Transverse colon (tissue), 4 donors: ENCODE measurements around the gene SLC5A7.

Experiments
- CTCF ChIP-seq, 5 experiments: fragments of 200-600 bp in 3 of 5; fragments of 450-650 bp in 2 of 5; sonication (generic) in 3 of 5; IDR thresholded peaks; 1 replicate in 2 of 5; 2 replicates in 3 of 5; pipeline ENCODE4 v1.5.1; 2016 to 2017; ENCODE audit warnings: antibody characterized with exemption in 5 of 5, inconsistent platforms in 3 of 5, mild to moderate bottlenecking in 2 of 5, moderate library complexity in 1 of 5
- EP300 ChIP-seq: sonication (generic); formaldehyde crosslinking; IDR thresholded peaks from one replicate; pipeline ENCODE4 v1.6.1; 2017; ENCODE audit warnings: antibody characterized with exemption, low read depth
- POLR2A ChIP-seq: fragments of 450-650 bp; IDR thresholded peaks from one replicate; pipeline ENCODE4 v1.6.1; 2016; ENCODE audit warnings: antibody characterized with exemption, mild to moderate bottlenecking, moderate library complexity
- POLR2AphosphoS5 ChIP-seq, 3 donors: sonication (generic); formaldehyde crosslinking; IDR thresholded peaks; one replicate each; pipeline ENCODE4 v1.6.1; 2016; ENCODE audit warnings: antibody characterized with exemption in 3 of 3

DNA sequence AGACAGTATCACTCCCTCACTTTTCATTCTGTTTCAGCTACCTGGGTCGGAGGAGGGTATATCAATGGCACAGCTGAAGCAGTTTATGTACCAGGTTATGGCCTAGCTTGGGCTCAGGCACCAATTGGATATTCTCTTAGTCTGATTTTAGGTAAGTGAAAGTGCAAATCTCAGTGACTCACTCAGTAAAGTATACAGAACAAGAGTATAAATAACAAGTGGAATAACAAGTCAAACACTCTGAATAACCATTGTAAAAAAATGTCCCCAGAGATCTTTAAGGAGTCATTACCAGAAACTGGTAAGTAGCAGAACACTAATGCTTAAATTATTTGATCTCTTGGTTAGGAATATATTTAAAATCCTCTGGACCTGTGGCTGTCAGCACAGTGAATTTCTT, 5.7 kb downstream of the SLC5A7 start:
- TF ChIP-seq CTCF (IDR thresholded peaks at IDR 0.05) (no peak), POLR2A (no peak), EP300 (no peak), POLR2AphosphoS5 (IDR thresholded peaks at IDR 0.05) (no peak)
